Activated gamma-delta T cell (primary cell): ENCODE measurements around the gene NCF1.
"Not testable (repeated sequence)": the region's sequence is repeated elsewhere in the genome, so short reads cannot be mapped to it uniquely, and the experiment has no call there.

Experiments used
- DNase-seq: peaks from one replicate; lab custom pipeline; 2025; lab: John Stamatoyannopoulos, UW

Gene NCF1

DNA sequence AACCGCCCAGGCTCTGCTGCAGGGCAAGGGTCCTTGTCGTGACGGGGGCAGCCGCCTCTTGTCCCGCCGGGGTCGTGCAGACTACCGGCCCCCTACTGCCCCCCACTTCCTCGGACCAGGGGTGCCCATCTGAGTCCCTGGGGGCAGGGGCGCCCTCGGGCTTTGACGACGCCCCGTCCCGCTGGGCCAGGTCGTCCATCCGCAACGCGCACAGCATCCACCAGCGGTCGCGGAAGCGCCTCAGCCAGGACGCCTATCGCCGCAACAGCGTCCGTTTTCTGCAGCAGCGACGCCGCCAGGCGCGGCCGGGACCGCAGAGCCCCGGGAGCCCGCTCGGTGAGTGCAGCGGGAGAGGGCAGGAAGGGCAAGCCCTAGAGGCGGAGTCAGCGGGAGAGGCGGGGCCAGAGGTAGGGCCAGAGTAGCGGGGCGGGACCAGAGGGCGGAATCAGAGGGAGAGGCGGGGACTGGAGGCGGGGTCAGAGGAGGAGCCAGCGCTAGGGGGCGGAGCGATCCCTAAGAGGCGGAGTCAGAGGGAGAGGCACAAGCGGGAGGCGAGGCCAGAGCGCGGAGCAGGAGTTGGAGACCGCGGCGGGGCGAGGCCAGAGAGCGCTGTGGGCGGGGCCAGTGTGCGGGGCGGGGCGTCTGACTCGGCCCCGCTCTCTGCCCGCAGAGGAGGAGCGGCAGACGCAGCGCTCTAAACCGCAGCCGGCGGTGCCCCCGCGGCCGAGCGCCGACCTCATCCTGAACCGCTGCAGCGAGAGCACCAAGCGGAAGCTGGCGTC, 14.7 kb downstream of the NCF1 start:
- DNase-seq = peak; percentile 83

DNA sequence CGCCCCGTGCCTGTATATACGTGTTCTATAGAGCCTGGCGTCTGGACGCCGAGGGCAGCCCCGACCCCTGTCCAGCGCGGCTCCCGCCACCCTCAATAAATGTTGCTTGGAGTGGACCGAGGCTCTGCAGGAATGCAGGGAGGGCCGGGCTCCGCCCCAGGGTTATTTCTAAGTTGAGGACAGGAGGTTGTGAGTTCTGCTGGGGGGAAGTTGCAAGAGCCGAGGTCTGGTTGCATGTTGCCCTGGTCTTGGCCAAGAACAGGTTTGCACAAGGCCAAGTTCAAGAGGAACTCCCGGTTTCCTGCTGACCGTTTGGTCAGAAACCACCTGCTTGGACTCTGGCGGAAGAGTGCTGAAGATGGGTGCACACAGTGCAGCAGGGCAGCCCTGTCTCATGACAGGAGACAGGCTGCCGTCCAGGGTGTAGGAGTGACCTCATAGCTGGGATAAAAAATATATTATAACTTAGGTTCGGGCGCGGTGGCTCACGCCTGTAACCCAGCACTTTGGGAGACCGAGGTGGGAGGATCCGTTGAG, 15.5 kb downstream of the NCF1 start:
- DNase-seq = not testable (repeated sequence)

DNA sequence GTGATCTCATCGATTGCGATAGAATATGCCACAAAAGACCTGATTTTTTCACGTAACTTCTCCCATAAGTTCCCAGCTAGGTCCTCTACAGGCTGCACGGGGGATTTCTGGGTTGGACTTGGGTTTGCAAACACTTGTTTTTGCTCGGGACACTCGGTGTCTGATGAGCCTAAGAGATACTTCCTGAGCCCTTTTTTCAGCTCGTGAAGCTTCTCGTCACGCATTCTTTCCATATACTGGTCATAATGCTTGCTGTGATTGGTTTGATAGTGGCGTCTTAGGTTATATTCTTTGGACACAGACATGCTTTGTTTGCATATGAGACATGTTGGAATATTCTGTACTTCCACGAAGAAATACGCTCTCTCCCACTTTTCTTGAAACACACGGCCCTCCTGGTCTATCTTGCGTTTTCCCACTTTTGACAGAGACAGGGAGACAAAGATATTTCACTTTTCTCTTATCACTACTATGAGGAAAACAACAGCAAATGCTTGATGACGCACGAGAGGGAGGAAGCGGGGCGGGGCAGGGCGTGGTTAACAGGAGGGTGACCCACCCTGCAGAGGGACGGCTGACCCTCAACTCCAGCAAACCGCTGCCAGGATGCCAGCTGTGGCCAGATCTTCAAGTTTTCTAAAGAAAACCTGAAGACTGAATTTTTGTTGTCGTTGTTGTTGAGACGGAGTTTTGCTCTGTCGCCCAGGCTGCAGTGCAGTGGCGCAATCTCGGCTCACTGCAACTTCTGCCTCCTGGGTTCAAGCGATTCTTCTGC, 24.2 kb downstream of the NCF1 start:
- not testable (repeated sequence) for DNase-seq

GRCh38 chr7:74798644-74799043, 24.8 kb downstream of the NCF1 start:
- not testable (repeated sequence) for DNase-seq

GRCh38 chr7:74815882-74816281, 42.1 kb downstream of the NCF1 start:
- not testable (repeated sequence) for DNase-seq

GRCh38 chr7:74820146-74820805, 46.5 kb downstream of the NCF1 start:
- not testable (repeated sequence) for DNase-seq

DNA sequence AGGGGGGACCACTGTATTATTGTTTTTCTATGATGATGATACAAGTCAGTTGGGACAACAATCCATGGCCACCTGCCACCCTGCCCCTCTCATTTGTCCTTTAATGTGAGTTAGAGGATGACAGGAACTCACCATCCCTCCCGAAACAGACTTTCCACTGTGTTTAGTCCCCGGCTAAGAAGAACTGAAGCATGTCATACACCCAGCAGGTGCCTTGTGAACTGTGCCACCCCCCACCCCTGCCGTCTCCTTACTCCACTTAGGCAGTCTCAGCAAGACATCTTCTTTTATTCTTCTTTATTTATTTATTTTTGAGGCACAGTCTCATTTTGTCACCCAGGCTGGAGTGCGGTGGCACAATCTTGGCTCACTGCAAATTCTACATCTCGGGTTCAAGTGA, 47.4 kb downstream of the NCF1 start:
- not testable (repeated sequence) for DNase-seq

DNA sequence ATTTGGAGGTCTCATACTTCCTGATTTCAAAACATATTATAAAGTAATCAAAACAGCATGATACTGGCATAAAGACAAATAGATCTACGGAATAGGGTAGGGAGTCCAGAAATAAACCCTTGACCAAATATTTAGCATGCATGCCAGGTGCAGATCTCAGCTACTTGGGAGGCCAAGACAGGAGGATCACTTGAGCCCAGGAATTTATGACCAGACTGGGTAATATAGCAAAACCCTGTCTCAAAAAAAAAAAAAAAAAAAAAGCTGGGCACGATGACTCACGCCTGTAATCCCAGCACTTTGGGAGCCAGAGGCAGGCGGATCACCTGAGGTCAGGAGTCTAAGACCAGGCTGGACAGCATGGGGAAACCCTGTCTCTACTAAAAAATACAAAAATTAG, 56.1 kb downstream of the NCF1 start:
- DNase-seq = not testable (repeated sequence)

- DNase-seq = not testable (repeated sequence)
Measured at GRCh38 chr7:74830411-74830810, 56.6 kb downstream of the NCF1 start.
